GM21515 (cell line): ENCODE results near the gene LCN9.
"Not testable (repeated sequence)": the region's sequence is repeated elsewhere in the genome, so short reads cannot be mapped to it uniquely, and the experiment has no call there.

Experiments used
- ATAC-seq: cut with Tn5 transposase; IDR thresholded peaks from one replicate; pipeline ENCODE4 v1.9.1; 2021; ENCODE audit not compliant: unreplicated experiment

LCN9 gene

GRCh38 chr9:135670721-135671590 is 7.8 kb downstream of the LCN9 start:
- ATAC-seq, result no peak

- no peak for ATAC-seq
These were observed 8.5 kb downstream of the LCN9 start for GRCh38 chr9:135671591-135672041.

DNA sequence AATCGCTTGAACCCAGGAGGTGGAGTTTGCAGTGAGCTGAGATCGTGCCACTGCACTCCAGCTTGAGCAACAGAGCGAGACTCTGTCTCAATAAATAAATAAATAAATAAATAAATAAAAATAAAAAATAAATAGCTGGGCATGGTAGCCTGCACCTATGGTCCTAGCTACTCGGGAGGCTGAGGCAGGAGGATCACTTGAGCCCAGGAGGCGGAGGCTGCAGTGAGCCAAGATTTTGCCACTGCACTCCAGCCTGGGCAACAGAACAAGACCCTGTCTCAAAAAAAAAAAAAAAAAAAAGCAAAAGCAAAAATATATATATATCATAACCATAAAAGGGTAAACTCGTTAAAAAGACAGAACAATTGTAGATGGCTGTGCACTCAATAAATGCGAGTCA is 9.7 kb downstream of the LCN9 start:
- not testable (repeated sequence) for ATAC-seq

GRCh38 chr9:135673941-135674340 is 10.8 kb downstream of the LCN9 start:
- ATAC-seq, result no peak

DNA sequence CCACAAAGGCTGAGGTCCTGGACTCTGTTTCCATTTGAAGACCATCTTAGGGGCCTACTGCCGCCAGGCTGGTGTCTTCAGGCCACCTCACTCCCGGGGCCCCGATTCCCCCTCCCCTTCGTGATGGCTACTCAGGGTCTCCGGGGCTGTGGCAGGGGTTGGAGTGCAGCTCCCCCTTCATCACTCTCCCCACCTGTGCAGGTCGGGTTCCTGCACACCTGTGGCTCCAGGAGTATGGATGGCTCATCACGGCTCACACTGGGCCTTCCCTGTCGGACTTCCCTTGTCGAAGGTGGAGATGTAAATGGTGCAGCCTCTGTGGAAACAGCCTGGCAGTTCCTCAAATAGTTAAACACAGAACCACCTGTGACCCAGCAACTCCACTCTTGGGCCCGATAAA is 11.9 kb downstream of the LCN9 start:
- ATAC-seq, result no peak

- no peak for ATAC-seq
These were observed 13.8 kb downstream of the LCN9 start for GRCh38 chr9:135676891-135677290.

GRCh38 chr9:135677641-135678168 is 14.6 kb downstream of the LCN9 start:
- no peak for ATAC-seq

- no peak for ATAC-seq
These were observed 15.3 kb downstream of the LCN9 start for GRCh38 chr9:135678236-135679017.

DNA sequence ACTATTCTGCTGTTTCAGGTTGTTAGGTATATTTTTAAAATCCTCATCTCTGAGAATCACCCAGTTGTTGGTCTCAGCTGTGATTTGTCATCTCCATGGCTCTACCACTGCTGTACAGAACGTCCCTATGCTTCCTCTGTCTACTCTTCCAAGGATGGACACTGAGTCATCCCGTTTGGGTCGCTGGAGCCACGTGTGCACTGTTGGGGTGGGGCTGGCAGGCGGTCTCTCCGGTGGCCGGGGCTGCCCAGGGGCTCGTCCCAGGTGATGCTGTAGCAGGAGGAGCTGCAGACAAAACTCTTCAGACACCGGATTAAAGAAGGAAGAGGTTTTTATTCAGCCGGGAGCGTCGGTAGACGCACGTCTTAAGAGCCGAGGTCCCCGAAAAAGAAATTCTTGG is 16.9 kb downstream of the LCN9 start:
- no peak for ATAC-seq

- no peak for ATAC-seq
These were observed 18.1 kb downstream of the LCN9 start for GRCh38 chr9:135681161-135681560.

GRCh38 chr9:135683401-135684034 is 20.4 kb downstream of the LCN9 start:
- no peak for ATAC-seq

DNA sequence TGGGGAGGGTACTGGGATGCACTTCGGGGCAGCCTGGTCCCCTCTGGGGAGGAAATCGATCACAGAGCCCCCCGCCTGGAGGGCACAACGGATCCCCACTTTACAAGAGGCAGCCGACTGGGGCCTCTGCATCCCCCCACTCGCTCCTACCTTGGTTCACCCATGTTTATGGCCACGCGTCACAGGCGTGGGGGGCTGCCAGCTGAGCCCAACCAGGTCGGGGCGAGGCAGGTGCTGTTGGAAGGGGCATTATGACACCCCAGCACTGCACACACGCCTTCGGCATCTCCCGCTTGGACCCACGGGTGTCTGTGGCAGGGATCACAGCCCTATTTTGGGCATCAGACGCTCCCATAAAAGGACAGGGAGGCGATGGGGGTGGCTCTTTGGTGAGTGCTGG is 21.6 kb downstream of the LCN9 start:
- ATAC-seq, result no peak

- no peak for ATAC-seq
These were observed 24.1 kb downstream of the LCN9 start for GRCh38 chr9:135687216-135687615.

GRCh38 chr9:135689011-135689410 is 25.9 kb downstream of the LCN9 start:
- no peak for ATAC-seq

- ATAC-seq, result no peak
These were observed 27.9 kb downstream of the LCN9 start for GRCh38 chr9:135690836-135691570.

- no peak for ATAC-seq
These were observed 29.3 kb downstream of the LCN9 start for GRCh38 chr9:135692410-135692809.

DNA sequence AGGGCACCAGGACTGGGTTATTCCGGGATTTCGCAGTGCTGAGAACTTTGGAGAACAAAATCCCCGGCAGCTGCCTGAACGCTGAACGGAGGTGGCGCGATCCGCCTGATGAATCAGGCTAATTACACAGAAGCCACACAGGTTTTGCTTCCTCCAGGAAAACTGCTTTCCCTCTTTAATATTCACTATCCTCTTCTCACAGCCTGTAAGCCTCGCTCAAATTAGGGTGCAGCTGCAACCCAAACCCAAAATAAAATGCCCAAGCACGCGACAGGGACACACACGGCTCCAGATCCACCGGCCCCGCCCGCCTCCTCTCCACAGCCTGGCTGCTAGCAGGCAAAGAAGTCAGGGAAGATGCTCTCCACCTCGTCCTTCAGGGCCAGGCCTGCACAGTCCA is 30.2 kb downstream of the LCN9 start:
- no peak for ATAC-seq

- ATAC-seq, result no peak
These were observed 30.7 kb downstream of the LCN9 start for GRCh38 chr9:135693771-135694170.

DNA sequence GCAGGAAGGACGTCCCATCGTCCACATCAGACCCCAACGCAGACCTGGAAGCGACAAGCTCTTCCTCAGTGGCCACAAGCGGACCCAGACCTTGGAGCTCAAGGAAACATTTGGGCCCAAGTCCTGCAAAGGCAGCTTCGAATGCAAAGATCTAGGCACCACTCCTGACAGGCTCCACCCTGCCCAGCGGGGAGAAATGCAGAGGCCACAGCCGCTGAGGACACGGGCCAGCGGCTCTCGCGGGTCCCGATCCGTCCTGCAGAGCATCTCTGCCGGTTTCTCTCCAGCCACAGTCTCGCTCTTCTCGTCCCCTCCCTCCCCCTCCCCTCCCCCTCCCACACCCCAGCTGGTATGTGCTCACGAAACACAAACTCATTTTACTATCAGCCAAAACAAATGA is 31.3 kb downstream of the LCN9 start:
- ATAC-seq, result no peak

GRCh38 chr9:135695036-135695435 is 31.9 kb downstream of the LCN9 start:
- ATAC-seq, result no peak

- no peak for ATAC-seq
These were observed 32.5 kb downstream of the LCN9 start for GRCh38 chr9:135695642-135696041.
